SK-N-SH treated with all-trans-retinoic acid at 6 μM for 48 hours (cell line): Measurements from ENCODE around the gene DPF3.

ENCODE experiments used
- ATAC-seq: fragments of 200-7000 bp; cut with Tn5 transposase; 3 replicates; pipeline ENCODE4 v1.9.1; 2020; ENCODE audit warnings: mild to moderate bottlenecking, moderate library complexity
- ARNTL ChIP-seq: fragments of 450-650 bp; formaldehyde crosslinking; IDR thresholded peaks from 2 replicates; pipeline ENCODE4 v1.5.0; 2020; ENCODE audit warnings: low read depth, mild to moderate bottlenecking, moderate library complexity, borderline replicate concordance
- BACH2 ChIP-seq: fragments of 250-450 bp; sonication (Bioruptor Pico); IDR thresholded peaks from 2 replicates; pipeline ENCODE4 v1.9.0; 2021; ENCODE audit warnings: mild to moderate bottlenecking, borderline replicate concordance
- CSDC2 ChIP-seq: fragments of 250-450 bp; sonication (Bioruptor Pico); IDR thresholded peaks from 2 replicates; pipeline ENCODE4 v1.5.0; 2020; ENCODE audit warnings: mild to moderate bottlenecking, moderate library complexity
- ESRRG ChIP-seq: fragments of 250-450 bp; sonication (Bioruptor Pico); IDR thresholded peaks from 2 replicates; pipeline ENCODE4 v1.6.1; 2021; ENCODE audit warnings: mild to moderate bottlenecking
- GLIS3 ChIP-seq: fragments of 250-450 bp; sonication (Bioruptor Pico); IDR thresholded peaks from 2 replicates; pipeline ENCODE4 v1.5.0; 2020; ENCODE audit warnings: mild to moderate bottlenecking, moderate library complexity
- ISL1 ChIP-seq: fragments of 250-450 bp; sonication (Bioruptor Pico); IDR thresholded peaks from 2 replicates; pipeline ENCODE4 v2.1.2; 2022; ENCODE audit warnings: mild to moderate bottlenecking, moderate library complexity
- OSR1 ChIP-seq: fragments of 250-450 bp; sonication (Bioruptor Pico); IDR thresholded peaks from 2 replicates; pipeline ENCODE4 v1.8.0; 2022; ENCODE audit warnings: moderate library complexity, mild to moderate bottlenecking, inconsistent platforms
- PATZ1 ChIP-seq: fragments of 250-450 bp; sonication (Bioruptor Pico); IDR thresholded peaks from 2 replicates; pipeline ENCODE4 v1.8.0; 2020; ENCODE audit warnings: mild to moderate bottlenecking, moderate library complexity, borderline replicate concordance
- PPARA ChIP-seq: fragments of 250-450 bp; sonication (Bioruptor Pico); IDR thresholded peaks from 2 replicates; pipeline ENCODE4 v1.5.0; 2020; ENCODE audit warnings: mild to moderate bottlenecking, borderline replicate concordance
- RARB ChIP-seq: fragments of 250-450 bp; sonication (Bioruptor Pico); IDR thresholded peaks from 2 replicates; pipeline ENCODE4 v1.8.0; 2021; ENCODE audit warnings: mild to moderate bottlenecking, moderate library complexity
- SNAI2 ChIP-seq: fragments of 250-450 bp; sonication (Bioruptor Pico); IDR thresholded peaks from 2 replicates; pipeline ENCODE4 v1.5.0; 2020; ENCODE audit warnings: mild to moderate bottlenecking, moderate library complexity
- TSHZ2 ChIP-seq: fragments of 250-450 bp; sonication (Bioruptor Pico); IDR thresholded peaks from 2 replicates; pipeline ENCODE4 v1.5.0; 2020; ENCODE audit warnings: mild to moderate bottlenecking, moderate library complexity
- ZC3H10 ChIP-seq: fragments of 250-450 bp; sonication (Bioruptor Pico); IDR thresholded peaks from 2 replicates; pipeline ENCODE4 v1.5.1; 2021; ENCODE audit warnings: mild to moderate bottlenecking, moderate library complexity
- ZFP3 ChIP-seq: fragments of 250-450 bp; sonication (Bioruptor Pico); IDR thresholded peaks from 2 replicates; pipeline ENCODE4 v1.5.0; 2020; ENCODE audit warnings: mild to moderate bottlenecking, moderate library complexity
- ZFP30 ChIP-seq: fragments of 450-650 bp; formaldehyde crosslinking; IDR thresholded peaks from 2 replicates; pipeline ENCODE4 v1.5.0; 2022; ENCODE audit warnings: mild to moderate bottlenecking, moderate library complexity
- ZNF565 ChIP-seq: fragments of 450-650 bp; formaldehyde crosslinking; conservative IDR thresholded peaks from 2 replicates; pipeline ENCODE4 v1.5.0; 2020; ENCODE audit warnings: low read depth, mild to moderate bottlenecking, moderate library complexity
- ZNF70 ChIP-seq: fragments of 450-650 bp; formaldehyde crosslinking; IDR thresholded peaks from 2 replicates; pipeline ENCODE4 v1.5.0; 2020; ENCODE audit warnings: mild to moderate bottlenecking, moderate library complexity
- ZNF8 ChIP-seq: fragments of 450-650 bp; formaldehyde crosslinking; IDR thresholded peaks from 2 replicates; pipeline ENCODE4 v1.5.0; 2020; ENCODE audit warnings: mild to moderate bottlenecking, moderate library complexity
- TF ChIP-seq, protein P1 (sequence below): fragments of 250-450 bp; sonication (Bioruptor Pico); IDR thresholded peaks from 2 replicates; pipeline ENCODE4 v1.8.0; 2021; ENCODE audit warnings: low read depth, mild to moderate bottlenecking, moderate library complexity, borderline replicate concordance
- TF ChIP-seq, protein P2 (sequence below): fragments of 250-450 bp; sonication (Bioruptor Pico); IDR thresholded peaks from 2 replicates; pipeline ENCODE4 v1.5.1; 2020; ENCODE audit warnings: low read depth, mild to moderate bottlenecking, moderate library complexity

Gene DPF3

GRCh38 chr14:72666610-72667009, 227.3 kb downstream of the DPF3 start:
- TF ChIP-seq TSHZ2 (CRISPR knock-in tag) (no peak), ESRRG (CRISPR knock-in tag) (no peak), GLIS3 (CRISPR knock-in tag) (no peak), ARNTL (no peak), PPARA (CRISPR knock-in tag) (no peak), ZNF8 (CRISPR knock-in tag) (no peak), ZC3H10 (CRISPR knock-in tag) (no peak), ZFP3 (CRISPR knock-in tag) (no peak), RARB (no peak), ZFP30 (no peak), SNAI2 (CRISPR knock-in tag) (no peak), CSDC2 (CRISPR knock-in tag) (no peak), PATZ1 (CRISPR knock-in tag) (no peak), ZNF565 (CRISPR knock-in tag) (no peak)
- ATAC-seq, result peak; percentile 50

DNA sequence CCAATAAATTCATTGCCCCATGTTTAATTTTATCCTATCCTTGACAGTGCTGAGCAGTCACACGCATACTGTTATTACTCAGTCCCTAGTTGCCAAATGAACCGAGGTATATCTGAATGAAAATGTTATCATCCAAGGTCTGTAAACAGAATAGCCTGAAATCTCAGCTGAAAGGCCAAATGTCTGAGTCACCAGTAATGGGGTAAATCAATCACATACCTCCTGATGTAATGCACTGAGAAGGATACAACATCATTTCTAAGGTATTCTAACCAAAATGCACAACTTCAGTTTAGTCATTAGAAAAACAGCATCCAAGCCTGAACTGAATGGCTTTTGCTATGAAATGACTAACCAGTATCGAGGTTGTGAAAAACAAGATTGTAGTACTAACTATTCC, 228.6 kb downstream of the DPF3 start:
- ATAC-seq, result peak; percentile 93
- TF ChIP-seq, protein P1, sequence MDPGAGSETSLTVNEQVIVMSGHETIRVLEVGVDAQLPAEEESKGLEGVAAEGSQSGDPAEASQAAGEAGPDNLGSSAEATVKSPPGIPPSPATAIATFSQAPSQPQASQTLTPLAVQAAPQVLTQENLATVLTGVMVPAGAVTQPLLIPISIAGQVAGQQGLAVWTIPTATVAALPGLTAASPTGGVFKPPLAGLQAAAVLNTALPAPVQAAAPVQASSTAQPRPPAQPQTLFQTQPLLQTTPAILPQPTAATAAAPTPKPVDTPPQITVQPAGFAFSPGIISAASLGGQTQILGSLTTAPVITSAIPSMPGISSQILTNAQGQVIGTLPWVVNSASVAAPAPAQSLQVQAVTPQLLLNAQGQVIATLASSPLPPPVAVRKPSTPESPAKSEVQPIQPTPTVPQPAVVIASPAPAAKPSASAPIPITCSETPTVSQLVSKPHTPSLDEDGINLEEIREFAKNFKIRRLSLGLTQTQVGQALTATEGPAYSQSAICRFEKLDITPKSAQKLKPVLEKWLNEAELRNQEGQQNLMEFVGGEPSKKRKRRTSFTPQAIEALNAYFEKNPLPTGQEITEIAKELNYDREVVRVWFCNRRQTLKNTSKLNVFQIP (CRISPR knock-in tag), result no peak
- TF ChIP-seq PPARA (CRISPR knock-in tag) (no peak), ISL1 (peak; percentile 77), ZC3H10 (CRISPR knock-in tag) (no peak)
- TF ChIP-seq, all 23 proteins: peak for 1

GRCh38 chr14:72664651-72665050, 229.2 kb downstream of the DPF3 start:
- TF ChIP-seq TSHZ2 (CRISPR knock-in tag) (no peak), BACH2 (no peak), ZC3H10 (CRISPR knock-in tag) (no peak), ZNF70 (CRISPR knock-in tag) (no peak), GLIS3 (CRISPR knock-in tag) (no peak), ARNTL (no peak), OSR1 (no peak), ZFP3 (CRISPR knock-in tag) (no peak), ZNF565 (CRISPR knock-in tag) (no peak), ZFP30 (no peak), PATZ1 (CRISPR knock-in tag) (no peak), ZNF8 (CRISPR knock-in tag) (no peak), PPARA (CRISPR knock-in tag) (no peak)
- TF ChIP-seq, protein P2, sequence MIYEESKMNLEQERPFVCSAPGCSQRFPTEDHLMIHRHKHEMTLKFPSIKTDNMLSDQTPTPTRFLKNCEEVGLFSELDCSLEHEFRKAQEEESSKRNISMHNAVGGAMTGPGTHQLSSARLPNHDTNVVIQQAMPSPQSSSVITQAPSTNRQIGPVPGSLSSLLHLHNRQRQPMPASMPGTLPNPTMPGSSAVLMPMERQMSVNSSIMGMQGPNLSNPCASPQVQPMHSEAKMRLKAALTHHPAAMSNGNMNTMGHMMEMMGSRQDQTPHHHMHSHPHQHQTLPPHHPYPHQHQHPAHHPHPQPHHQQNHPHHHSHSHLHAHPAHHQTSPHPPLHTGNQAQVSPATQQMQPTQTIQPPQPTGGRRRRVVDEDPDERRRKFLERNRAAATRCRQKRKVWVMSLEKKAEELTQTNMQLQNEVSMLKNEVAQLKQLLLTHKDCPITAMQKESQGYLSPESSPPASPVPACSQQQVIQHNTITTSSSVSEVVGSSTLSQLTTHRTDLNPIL (CRISPR knock-in tag), result no peak
- TF ChIP-seq, protein P1 (CRISPR knock-in tag), result no peak
- ATAC-seq, result no peak
